HepG2 (cell line): Measurements from ENCODE around the gene RGS19. TPM values are rescaled to one million over a fixed set of nuclear protein-coding genes. Genes with fewer than 3 reads are reported as not detected.

Source experiments
- BHLHE40 ChIP-seq: IDR thresholded peaks from 2 replicates; pipeline ENCODE4 v1.6.1; 2011; ENCODE audit warnings: low read length, improper control_type of control experiment
- CEBPG ChIP-seq: IDR thresholded peaks from 2 replicates; pipeline ENCODE4 v1.6.1; 2016
- FOXC1 ChIP-seq: sonication (generic); formaldehyde crosslinking; IDR thresholded peaks from 2 replicates; pipeline ENCODE4 v1.8.0; 2022; ENCODE audit warnings: mild to moderate bottlenecking, missing genetic modification reagents, borderline replicate concordance
- HES4 ChIP-seq: sonication (generic); formaldehyde crosslinking; IDR thresholded peaks from 2 replicates; pipeline ENCODE4 v1.9.0; 2021; ENCODE audit warnings: mild to moderate bottlenecking, missing genetic modification reagents, borderline replicate concordance
- HMG20A ChIP-seq: IDR thresholded peaks from 2 replicates; pipeline ENCODE4 v1.6.1; 2016; ENCODE audit warnings: borderline replicate concordance
- NCOR1 ChIP-seq: fragments of 200-600 bp; sonication (generic); IDR thresholded peaks from 2 replicates; pipeline ENCODE4 v1.7.0; 2017; ENCODE audit warnings: antibody characterized with exemption, low read length, borderline replicate concordance
- PAWR ChIP-seq: sonication (generic); formaldehyde crosslinking; IDR thresholded peaks from 2 replicates; pipeline ENCODE4 v1.4.0; 2020; ENCODE audit warnings: missing genetic modification reagents, mild to moderate bottlenecking, borderline replicate concordance
- RAD21 ChIP-seq: fragments of 450-650 bp; formaldehyde crosslinking; IDR thresholded peaks from 2 replicates; pipeline ENCODE4 v1.5.0; 2020; ENCODE audit warnings: mild to moderate bottlenecking
- SALL2 ChIP-seq: sonication (generic); formaldehyde crosslinking; IDR thresholded peaks from 2 replicates; pipeline ENCODE4 v1.8.1; 2023; ENCODE audit warnings: mild to moderate bottlenecking, missing genetic modification reagents, inconsistent platforms
- SIX1 ChIP-seq: sonication (generic); formaldehyde crosslinking; IDR thresholded peaks from 2 replicates; pipeline ENCODE4 v1.4.0; 2020; ENCODE audit warnings: missing genetic modification reagents, borderline replicate concordance
- SP5 ChIP-seq: IDR thresholded peaks from 2 replicates; pipeline ENCODE4 v1.6.1; 2016; ENCODE audit warnings: low read depth, borderline replicate concordance
- SRSF4 ChIP-seq: fragments of 200-400 bp; formaldehyde crosslinking; IDR thresholded peaks from one replicate; pipeline ENCODE4 v1.6.1; 2018; ENCODE audit warnings: mild to moderate bottlenecking, low read depth, low read length, moderate library complexity; ENCODE audit not compliant: poor library complexity, severe bottlenecking
- TEAD3 ChIP-seq: optimal IDR thresholded peaks from 2 replicates; pipeline ENCODE3; 2016; ENCODE audit warnings: borderline replicate concordance
- ZMAT3 ChIP-seq: sonication (generic); formaldehyde crosslinking; conservative IDR thresholded peaks from 2 replicates; pipeline ENCODE4 v1.7.0; 2021; ENCODE audit warnings: missing genetic modification reagents
- ZMYM4 ChIP-seq: sonication (generic); formaldehyde crosslinking; IDR thresholded peaks from 2 replicates; pipeline ENCODE4 v1.8.1; 2023; ENCODE audit warnings: mild to moderate bottlenecking, missing genetic modification reagents
- ZNF296 ChIP-seq: sonication (generic); formaldehyde crosslinking; conservative IDR thresholded peaks from 2 replicates; pipeline ENCODE4 v1.5.0; 2020; ENCODE audit warnings: mild to moderate bottlenecking, missing genetic modification reagents
- ZNF33B ChIP-seq: sonication (generic); formaldehyde crosslinking; IDR thresholded peaks from 2 replicates; pipeline ENCODE4 v1.5.1; 2020; ENCODE audit warnings: mild to moderate bottlenecking, missing genetic modification reagents
- ZNF766 ChIP-seq: sonication (generic); formaldehyde crosslinking; IDR thresholded peaks from 2 replicates; pipeline ENCODE4 v1.5.0; 2020; ENCODE audit warnings: missing genetic modification reagents, borderline replicate concordance
- ZNF773 ChIP-seq: sonication (generic); formaldehyde crosslinking; IDR thresholded peaks from 2 replicates; pipeline ENCODE4 v1.4.0; 2020; ENCODE audit warnings: missing genetic modification reagents, borderline replicate concordance
- ZNF784 ChIP-seq: sonication (generic); formaldehyde crosslinking; IDR thresholded peaks from 2 replicates; pipeline ENCODE4 v1.5.1; 2020; ENCODE audit warnings: missing genetic modification reagents, mild to moderate bottlenecking, borderline replicate concordance
- ZNF788 ChIP-seq: sonication (generic); formaldehyde crosslinking; IDR thresholded peaks from 2 replicates; pipeline ENCODE4 v1.5.0; 2020; ENCODE audit warnings: mild to moderate bottlenecking, missing genetic modification reagents, borderline replicate concordance
- ZNF839 ChIP-seq: sonication (generic); formaldehyde crosslinking; IDR thresholded peaks from 2 replicates; pipeline ENCODE4 v1.4.0; 2020; ENCODE audit warnings: missing genetic modification reagents, mild to moderate bottlenecking, borderline replicate concordance
- polyA plus RNA-seq, 8 experiments: library from polyadenylated mRNA; depleted of rRNA in 3 of 8; stranded (reverse) in 7 of 8; unstranded in 1 of 8; fragments of >200 nt; fragmentation: Illumina TruSeq in 4 of 8; extraction: Trizol in 4 of 8; gene quantifications; 2 replicates each; pipeline versions ENCODE4 v1.2.1 to v1.2.3, GENCODE V29; 2011 to 2016; ENCODE audit warnings: low read depth in 4 of 8, missing spikeins in 1 of 8, mixed read lengths in 1 of 8; ENCODE audit not compliant: insufficient read depth in 1 of 8
- total RNA-seq, 5 experiments: library from RNA; depleted of rRNA; stranded (reverse); fragments of >200 nt; fragmentation: Illumina TruSeq; extraction: Trizol; gene quantifications; 2 replicates each; pipeline ENCODE4 v1.2.3, GENCODE V29; 2016; ENCODE audit warnings: low read depth in 1 of 5
- TF ChIP-seq, protein P1 (sequence below), 2 experiments: IDR thresholded peaks; 2 replicates each; pipeline ENCODE4 v1.6.1; 2011 to 2012; ENCODE audit warnings: low read length in 2 of 2, borderline replicate concordance in 1 of 2, low read depth in 1 of 2, mild to moderate bottlenecking in 1 of 2, moderate library complexity in 1 of 2
- TF ChIP-seq, protein P2 (sequence below): sonication (generic); formaldehyde crosslinking; IDR thresholded peaks from 2 replicates; pipeline ENCODE4 v1.5.1; 2020; ENCODE audit warnings: mild to moderate bottlenecking, missing genetic modification reagents, moderate library complexity
- TF ChIP-seq, protein P3 (sequence below): sonication (generic); formaldehyde crosslinking; IDR thresholded peaks from 2 replicates; pipeline ENCODE4 v1.4.0; 2020; ENCODE audit warnings: missing genetic modification reagents

Gene RGS19
- total and polyA plus RNA-seq, 2 of the 13 experiments (the other 11 are each of a cell fraction or from before 2014, with no cell fraction given) = 10.7 to 11.9 TPM

DNA sequence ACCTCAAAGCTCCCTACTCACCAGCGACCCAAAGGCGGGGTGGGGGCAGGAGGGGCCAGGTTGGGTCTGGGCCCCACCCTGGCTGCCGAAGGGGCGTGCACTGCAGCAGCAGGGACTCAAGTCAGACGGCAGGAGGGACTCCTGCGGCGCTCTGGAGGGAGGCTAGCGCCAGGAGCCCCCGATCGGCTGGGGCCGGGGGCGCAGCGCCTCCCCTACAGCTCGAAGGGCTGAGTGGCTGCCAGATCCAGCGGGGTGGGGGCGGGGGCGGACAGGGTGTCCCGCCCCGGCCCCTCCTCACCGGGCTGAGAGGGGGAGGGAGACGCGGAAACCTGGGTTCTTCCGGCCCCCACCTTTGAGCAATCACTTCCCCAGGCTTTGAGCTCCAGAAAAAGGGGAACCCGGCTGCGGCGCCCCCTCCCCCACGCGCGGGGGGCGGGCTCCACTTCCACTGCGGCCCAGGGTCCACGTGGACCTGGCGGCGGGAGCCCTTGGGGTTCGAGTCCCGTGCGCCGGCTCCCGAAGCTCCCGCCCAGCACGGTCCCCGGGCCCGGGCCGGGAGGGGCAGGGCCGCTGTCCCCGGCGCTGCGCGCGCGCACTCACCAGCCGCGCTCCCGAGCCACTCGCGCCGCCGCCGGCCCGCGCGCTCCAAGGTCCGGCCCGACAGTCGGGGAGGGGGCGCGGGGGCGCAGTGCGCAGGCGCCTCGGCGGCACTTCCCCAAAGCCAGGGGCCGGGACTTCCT lies at the start of gene RGS19 (continued):
- TF ChIP-seq, protein P1, sequence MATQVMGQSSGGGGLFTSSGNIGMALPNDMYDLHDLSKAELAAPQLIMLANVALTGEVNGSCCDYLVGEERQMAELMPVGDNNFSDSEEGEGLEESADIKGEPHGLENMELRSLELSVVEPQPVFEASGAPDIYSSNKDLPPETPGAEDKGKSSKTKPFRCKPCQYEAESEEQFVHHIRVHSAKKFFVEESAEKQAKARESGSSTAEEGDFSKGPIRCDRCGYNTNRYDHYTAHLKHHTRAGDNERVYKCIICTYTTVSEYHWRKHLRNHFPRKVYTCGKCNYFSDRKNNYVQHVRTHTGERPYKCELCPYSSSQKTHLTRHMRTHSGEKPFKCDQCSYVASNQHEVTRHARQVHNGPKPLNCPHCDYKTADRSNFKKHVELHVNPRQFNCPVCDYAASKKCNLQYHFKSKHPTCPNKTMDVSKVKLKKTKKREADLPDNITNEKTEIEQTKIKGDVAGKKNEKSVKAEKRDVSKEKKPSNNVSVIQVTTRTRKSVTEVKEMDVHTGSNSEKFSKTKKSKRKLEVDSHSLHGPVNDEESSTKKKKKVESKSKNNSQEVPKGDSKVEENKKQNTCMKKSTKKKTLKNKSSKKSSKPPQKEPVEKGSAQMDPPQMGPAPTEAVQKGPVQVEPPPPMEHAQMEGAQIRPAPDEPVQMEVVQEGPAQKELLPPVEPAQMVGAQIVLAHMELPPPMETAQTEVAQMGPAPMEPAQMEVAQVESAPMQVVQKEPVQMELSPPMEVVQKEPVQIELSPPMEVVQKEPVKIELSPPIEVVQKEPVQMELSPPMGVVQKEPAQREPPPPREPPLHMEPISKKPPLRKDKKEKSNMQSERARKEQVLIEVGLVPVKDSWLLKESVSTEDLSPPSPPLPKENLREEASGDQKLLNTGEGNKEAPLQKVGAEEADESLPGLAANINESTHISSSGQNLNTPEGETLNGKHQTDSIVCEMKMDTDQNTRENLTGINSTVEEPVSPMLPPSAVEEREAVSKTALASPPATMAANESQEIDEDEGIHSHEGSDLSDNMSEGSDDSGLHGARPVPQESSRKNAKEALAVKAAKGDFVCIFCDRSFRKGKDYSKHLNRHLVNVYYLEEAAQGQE (IDR thresholded peaks at IDR 0.05; ENCODE audit: borderline replicate concordance in 1 of 2, low read depth in 1 of 2, low read length in 2 of 2) = 0 out of 4 replicates have a peak, but pooled peaks of 1 of the 2 experiments have one; percentile 9
- TF ChIP-seq ZNF766 (CRISPR knock-in tag) (no peak), ZMAT3 (peak; percentile 68; the same call in 1 of the 2 replicates), BHLHE40 (no peak), SP5 (CRISPR knock-in tag) (peak; percentile 36), SIX1 (CRISPR knock-in tag) (no peak), CEBPG (CRISPR knock-in tag) (peak; percentile 38; the same call in 1 of the 2 replicates), ZNF839 (CRISPR knock-in tag) (no peak), NCOR1 (no peak), PAWR (no peak), ZNF773 (no peak), ZMYM4 (CRISPR knock-in tag) (no peak), ZNF784 (CRISPR knock-in tag) (no peak), ZNF33B (CRISPR knock-in tag) (0 out of 2 replicates have a peak, but pooled peaks have one; percentile 47), SRSF4 (no peak), SALL2 (CRISPR knock-in tag) (peak; percentile 68), RAD21 (CRISPR knock-in tag) (peak; percentile 56; the same call in 1 of the 2 replicates), ZNF296 (CRISPR knock-in tag) (no peak), TEAD3 (CRISPR knock-in tag) (peak; percentile 40), FOXC1 (CRISPR knock-in tag) (no peak; the same call in 1 of the 2 replicates), HES4 (CRISPR knock-in tag) (peak; percentile 78), HMG20A (CRISPR knock-in tag) (no peak), ZNF788 (CRISPR knock-in tag) (no peak)
- TF ChIP-seq, protein P2, sequence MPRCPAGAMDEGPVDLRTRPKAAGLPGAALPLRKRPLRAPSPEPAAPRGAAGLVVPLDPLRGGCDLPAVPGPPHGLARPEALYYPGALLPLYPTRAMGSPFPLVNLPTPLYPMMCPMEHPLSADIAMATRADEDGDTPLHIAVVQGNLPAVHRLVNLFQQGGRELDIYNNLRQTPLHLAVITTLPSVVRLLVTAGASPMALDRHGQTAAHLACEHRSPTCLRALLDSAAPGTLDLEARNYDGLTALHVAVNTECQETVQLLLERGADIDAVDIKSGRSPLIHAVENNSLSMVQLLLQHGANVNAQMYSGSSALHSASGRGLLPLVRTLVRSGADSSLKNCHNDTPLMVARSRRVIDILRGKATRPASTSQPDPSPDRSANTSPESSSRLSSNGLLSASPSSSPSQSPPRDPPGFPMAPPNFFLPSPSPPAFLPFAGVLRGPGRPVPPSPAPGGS (CRISPR knock-in tag) = no peak
- TF ChIP-seq, protein P3, sequence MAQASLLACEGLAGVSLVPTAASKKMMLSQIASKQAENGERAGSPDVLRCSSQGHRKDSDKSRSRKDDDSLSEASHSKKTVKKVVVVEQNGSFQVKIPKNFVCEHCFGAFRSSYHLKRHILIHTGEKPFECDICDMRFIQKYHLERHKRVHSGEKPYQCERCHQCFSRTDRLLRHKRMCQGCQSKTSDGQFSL (CRISPR knock-in tag) = 0 out of 2 replicates have a peak, but pooled peaks have one; percentile 36
